Type B pancreatic cell (in vitro differentiated cells): Measurements from ENCODE around the gene ILK. TPM values are rescaled to one million over a fixed set of nuclear protein-coding genes. Genes with fewer than 3 reads are reported as not detected.
A peak's percentile ranks its signal among the peaks of the same experiment; 100 is the strongest.

Experiments used
- DNase-seq: peaks from one replicate; pipeline ENCODE4 v3.0.0; 2021; ENCODE audit warnings: mixed read lengths; ENCODE audit not compliant: unreplicated experiment; ENCODE audit errors: extremely low spot score
- H3K27ac Mint-ChIP-seq: 2 replicates; pipeline ENCODE4 v1.8.0; 2021; ENCODE audit warnings: mild to moderate bottlenecking, mixed read lengths
- H3K27me3 Mint-ChIP-seq: 2 replicates; pipeline ENCODE4 v1.8.0; 2021; ENCODE audit warnings: mixed read lengths
- H3K36me3 Mint-ChIP-seq: 2 replicates; pipeline ENCODE4 v1.8.0; 2021; ENCODE audit warnings: mixed read lengths
- H3K4me1 Mint-ChIP-seq: one replicate; pipeline ENCODE4 v1.8.0; 2021; ENCODE audit warnings: mixed read lengths; ENCODE audit not compliant: unreplicated experiment
- H3K4me3 Mint-ChIP-seq: 2 replicates; pipeline ENCODE4 v1.8.0; 2021; ENCODE audit warnings: mild to moderate bottlenecking, mixed read lengths
- H3K9me3 Mint-ChIP-seq: 2 replicates; pipeline ENCODE4 v1.8.0; 2021; ENCODE audit warnings: mixed read lengths
- CTCF ChIP-seq: fragments of 200-600 bp; sonication (generic); conservative IDR thresholded peaks from 2 replicates; pipeline ENCODE4 v1.5.0; 2021; ENCODE audit warnings: antibody characterized with exemption, mild to moderate bottlenecking
- total RNA-seq: library from RNA; stranded (reverse); gene quantifications from 2 replicates; pipeline ENCODE4 v1.2.1, GENCODE V29; 2021; ENCODE audit warnings: low replicate concordance

ILK gene
- total RNA-seq, 1 donor from 2014 or later = 135 TPM

- Mint-ChIP-seq H3K9me3 (no peaks in the 10 kb centered on the region), H3K36me3 (peaks cover 12% of the 10 kb centered on the region), H3K27ac (no peak overlapping the region), H3K4me1 (peaks cover 26% of the 10 kb centered on the region), H3K27me3 (no peaks in the 10 kb centered on the region), H3K4me3 (no peak overlapping the region)
- DNase-seq = no peak
- TF ChIP-seq CTCF = no peak
These were observed 580 bp downstream of the ILK start for GRCh38 chr11:6604081-6604626.

- Mint-ChIP-seq H3K36me3 (peaks cover 9% of the 10 kb centered on the region), H3K27me3 (no peaks in the 10 kb centered on the region), H3K4me3 (no peak overlapping the region), H3K4me1 (peaks cover 26% of the 10 kb centered on the region), H3K9me3 (no peaks in the 10 kb centered on the region), H3K27ac (no peak overlapping the region)
- no peak for DNase-seq
- no peak for TF ChIP-seq CTCF
These were observed 1.2 kb downstream of the ILK start for GRCh38 chr11:6604790-6605189.

GRCh38 chr11:6606471-6607189, 3.1 kb downstream of the ILK start:
- peak overlapping the region; percentile 94 for H3K27ac Mint-ChIP-seq
- no peaks in the 10 kb centered on the region for H3K9me3 Mint-ChIP-seq
- peaks cover 17% of the 10 kb centered on the region for H3K36me3 Mint-ChIP-seq
- H3K27me3 Mint-ChIP-seq = no peaks in the 10 kb centered on the region
- peak; percentile 87 for DNase-seq
- peaks cover 30% of the 10 kb centered on the region for H3K4me1 Mint-ChIP-seq
- TF ChIP-seq CTCF = no peak
- peak overlapping the region; percentile 77 for H3K4me3 Mint-ChIP-seq

- Mint-ChIP-seq H3K9me3 (no peaks in the 10 kb centered on the region), H3K27ac (peak overlapping the region; percentile 94), H3K4me1 (peaks cover 25% of the 10 kb centered on the region), H3K4me3 (peak overlapping the region; percentile 77), H3K36me3 (peaks cover 17% of the 10 kb centered on the region), H3K27me3 (no peaks in the 10 kb centered on the region)
- no peak for DNase-seq
- TF ChIP-seq CTCF = no peak
These were observed 3.7 kb downstream of the ILK start for GRCh38 chr11:6607190-6607795.

- TF ChIP-seq CTCF = no peak
- H3K27ac Mint-ChIP-seq = peak overlapping the region; percentile 94
- no peaks in the 10 kb centered on the region for H3K9me3 Mint-ChIP-seq
- no peak for DNase-seq
- H3K4me1 Mint-ChIP-seq = peaks cover 25% of the 10 kb centered on the region
- H3K4me3 Mint-ChIP-seq = no peak overlapping the region
- H3K27me3 Mint-ChIP-seq = no peaks in the 10 kb centered on the region
- H3K36me3 Mint-ChIP-seq = peaks cover 17% of the 10 kb centered on the region
These were observed 4.4 kb downstream of the ILK start for GRCh38 chr11:6608011-6608410.
